GM12873 (cell line): Measurements from ENCODE around the gene LRRC25.

Experiments
- TF ChIP-seq, protein P1 (sequence below): IDR thresholded peaks from 2 replicates; pipeline ENCODE4 v1.5.1; 2012; ENCODE audit warnings: low read depth, mild to moderate bottlenecking, moderate library complexity, low read length, control low read depth; ENCODE audit not compliant: insufficient read depth; ENCODE audit errors: missing control alignments

The LRRC25 gene

DNA sequence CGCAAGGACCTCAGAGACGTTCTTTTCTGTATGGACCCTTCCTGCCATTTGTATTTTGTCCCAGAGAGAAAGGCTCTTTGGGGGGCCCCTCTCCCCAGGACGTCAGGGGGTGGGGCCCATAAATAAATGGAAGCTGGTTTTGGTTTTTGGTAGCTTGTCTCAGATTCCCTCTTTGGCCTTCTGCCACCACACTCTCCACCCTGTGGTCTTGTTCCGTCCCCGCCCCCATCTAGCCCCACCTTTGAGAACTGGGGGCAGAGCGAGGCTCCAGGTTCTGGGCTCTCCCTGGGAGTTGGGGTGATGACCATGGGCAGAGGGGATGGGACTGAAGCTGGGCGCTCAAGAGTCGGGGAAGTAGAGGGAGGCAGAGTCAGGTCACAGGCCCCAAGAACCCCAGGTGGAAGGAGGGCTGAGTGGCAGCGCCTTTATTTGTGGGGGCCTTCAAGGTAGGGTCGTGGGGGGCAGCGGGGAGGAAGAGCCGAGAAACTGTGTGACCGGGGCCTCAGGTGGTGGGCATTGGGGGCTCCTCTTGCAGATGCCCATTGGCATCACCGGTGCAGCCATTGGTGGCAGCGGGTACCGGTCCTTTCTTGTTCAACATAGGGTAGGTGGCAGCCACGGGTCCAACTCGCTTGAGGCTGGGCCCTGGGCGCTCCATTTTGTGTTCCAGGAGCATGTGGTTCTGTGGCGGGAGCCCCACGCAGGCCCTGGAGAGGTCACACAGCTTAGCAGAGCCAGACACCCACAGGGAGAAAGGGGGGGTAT, 37.2 kb upstream of the LRRC25 start:
- TF ChIP-seq, protein P1, sequence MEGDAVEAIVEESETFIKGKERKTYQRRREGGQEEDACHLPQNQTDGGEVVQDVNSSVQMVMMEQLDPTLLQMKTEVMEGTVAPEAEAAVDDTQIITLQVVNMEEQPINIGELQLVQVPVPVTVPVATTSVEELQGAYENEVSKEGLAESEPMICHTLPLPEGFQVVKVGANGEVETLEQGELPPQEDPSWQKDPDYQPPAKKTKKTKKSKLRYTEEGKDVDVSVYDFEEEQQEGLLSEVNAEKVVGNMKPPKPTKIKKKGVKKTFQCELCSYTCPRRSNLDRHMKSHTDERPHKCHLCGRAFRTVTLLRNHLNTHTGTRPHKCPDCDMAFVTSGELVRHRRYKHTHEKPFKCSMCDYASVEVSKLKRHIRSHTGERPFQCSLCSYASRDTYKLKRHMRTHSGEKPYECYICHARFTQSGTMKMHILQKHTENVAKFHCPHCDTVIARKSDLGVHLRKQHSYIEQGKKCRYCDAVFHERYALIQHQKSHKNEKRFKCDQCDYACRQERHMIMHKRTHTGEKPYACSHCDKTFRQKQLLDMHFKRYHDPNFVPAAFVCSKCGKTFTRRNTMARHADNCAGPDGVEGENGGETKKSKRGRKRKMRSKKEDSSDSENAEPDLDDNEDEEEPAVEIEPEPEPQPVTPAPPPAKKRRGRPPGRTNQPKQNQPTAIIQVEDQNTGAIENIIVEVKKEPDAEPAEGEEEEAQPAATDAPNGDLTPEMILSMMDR = no peak

DNA sequence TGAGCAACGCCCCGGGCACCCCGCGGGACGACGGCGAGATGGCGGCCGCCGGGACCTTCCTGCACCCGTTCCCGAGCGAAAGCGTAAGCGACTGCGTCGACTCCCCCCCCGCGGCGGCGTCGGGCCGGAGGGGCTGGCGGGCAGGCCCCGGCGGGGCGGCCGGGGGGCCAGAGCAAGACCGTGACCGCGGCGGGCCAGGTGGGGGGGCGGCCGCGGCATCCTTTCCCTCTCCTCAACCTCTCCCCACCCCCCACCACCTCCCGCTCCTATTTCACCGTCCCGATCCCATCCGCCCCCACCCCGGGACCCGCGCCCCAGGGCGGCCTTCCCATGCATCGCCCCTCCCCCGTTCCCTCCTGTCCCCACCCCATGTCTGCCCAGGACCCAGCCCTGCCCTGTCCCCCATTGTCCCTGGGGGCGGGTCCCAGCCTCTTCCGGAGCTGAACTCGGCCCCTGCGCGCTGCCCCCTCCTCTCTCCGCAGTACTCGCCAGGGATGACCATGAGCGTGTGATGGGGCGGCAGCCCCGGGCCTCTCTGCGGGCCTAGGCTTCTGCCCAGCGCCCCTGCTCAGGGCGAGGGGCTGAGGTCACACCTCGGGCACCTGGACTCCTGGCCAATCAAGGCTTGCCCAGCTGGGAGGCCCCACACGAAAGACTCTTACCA, 36.4 kb upstream of the LRRC25 start:
- TF ChIP-seq, protein P1 = no peak

DNA sequence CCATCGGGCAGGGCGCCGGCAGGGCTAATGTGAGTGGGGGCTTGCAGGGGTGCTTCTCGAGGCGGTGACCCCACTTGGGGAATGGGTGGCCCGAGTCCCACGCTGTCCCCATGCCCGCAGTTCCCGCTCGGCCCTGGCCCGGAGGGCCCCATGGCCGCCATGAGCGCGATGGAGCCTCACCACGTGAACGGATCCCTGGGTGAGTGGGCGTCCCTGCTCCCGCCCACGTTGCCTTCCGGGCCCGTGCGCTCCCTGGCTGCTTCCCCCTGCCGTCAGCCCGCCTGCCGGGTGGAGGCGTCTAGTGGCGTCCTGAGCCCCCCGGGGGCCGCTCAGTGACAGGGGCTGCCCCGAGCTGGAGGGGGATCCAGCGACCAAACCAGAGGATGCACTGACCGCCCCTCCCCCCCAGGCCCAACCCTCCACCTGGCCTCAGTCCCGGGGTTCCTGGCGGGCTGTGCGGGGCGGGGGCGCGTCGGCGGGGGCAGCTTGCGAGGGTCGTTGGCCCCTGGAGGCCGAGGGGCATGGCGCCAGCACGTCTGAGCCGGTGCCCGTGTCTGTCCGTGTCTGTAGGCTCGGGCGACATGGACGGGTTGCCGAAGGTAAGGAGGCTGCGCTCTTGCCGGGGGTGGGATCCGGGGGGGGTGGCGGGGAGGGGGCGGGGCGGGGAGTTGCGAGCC, 35.7 kb upstream of the LRRC25 start:
- TF ChIP-seq, protein P1 = no peak

DNA sequence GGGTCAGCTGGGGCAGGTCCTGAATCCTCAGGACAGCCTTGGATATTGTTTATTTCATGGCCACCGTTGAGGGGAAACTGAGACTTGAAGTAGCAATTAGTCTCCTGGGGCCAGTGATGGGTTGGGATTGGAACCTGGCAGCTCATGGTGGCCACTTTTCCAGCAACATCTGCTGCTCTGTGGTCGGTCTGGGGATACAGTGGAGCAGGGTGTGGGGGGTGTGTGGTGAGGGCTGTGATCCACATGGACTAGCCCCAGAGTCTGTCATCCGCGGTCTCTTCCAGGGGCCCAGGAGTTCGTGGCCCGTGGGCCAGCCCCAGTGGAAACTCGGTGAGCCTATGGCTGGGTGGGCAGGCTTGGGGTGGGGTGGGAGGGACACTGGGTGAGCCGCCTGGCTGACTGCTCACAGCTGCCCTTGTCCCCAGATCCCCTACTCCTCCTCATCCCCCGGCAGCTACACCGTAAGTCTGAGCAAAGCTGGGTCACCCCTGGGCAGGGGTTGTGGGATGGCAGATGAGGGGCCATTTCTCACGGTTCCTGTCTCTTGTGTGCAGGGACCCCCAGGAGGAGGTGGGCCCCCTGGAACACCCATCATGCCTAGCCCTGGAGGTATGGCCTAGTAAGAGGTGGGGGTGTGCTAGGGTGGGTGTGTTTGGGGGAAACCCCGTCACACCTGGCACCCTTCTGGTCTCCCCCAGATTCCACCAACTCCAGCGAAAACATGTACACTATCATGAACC, 35.0 kb upstream of the LRRC25 start:
- TF ChIP-seq, protein P1 = no peak

DNA sequence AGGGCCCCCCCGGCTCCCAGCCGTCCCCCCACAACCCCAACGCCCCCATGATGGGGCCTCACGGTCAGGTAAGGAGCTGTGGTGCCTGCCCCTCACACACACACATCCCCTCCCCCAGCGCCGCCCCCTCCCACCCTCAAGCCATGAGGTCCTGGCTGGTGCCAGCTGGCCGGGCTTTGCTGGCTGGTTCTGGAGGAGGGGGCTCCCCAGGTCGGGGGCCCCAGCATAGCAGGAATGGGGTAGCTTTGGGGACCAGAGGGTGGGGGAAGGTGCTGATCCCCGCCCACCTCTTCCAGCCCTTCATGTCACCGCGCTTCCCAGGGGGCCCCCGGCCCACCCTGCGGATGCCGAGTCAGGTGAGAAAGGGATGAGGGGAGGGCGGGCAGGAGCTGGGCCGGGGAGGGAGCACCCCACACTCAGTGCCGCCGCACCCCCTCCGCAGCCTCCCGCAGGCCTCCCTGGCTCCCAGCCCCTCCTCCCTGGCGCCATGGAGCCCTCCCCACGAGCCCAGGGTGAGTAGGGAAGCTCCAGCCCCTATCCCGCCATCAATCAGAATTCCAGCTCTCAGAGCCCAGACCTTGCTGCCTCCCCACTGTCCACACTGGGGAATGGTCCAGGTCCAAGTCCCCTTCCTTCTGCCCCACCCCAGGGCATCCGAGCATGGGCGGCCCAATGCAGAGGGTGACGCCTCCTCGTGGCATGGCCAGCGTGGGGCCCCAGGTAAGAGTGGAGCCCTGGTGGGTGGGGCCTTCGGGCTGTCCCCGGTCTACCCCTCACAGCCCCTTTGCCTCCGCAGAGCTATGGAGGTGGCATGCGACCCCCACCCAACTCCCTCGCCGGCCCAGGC, 34.2 kb upstream of the LRRC25 start:
- TF ChIP-seq, protein P1 = no peak

DNA sequence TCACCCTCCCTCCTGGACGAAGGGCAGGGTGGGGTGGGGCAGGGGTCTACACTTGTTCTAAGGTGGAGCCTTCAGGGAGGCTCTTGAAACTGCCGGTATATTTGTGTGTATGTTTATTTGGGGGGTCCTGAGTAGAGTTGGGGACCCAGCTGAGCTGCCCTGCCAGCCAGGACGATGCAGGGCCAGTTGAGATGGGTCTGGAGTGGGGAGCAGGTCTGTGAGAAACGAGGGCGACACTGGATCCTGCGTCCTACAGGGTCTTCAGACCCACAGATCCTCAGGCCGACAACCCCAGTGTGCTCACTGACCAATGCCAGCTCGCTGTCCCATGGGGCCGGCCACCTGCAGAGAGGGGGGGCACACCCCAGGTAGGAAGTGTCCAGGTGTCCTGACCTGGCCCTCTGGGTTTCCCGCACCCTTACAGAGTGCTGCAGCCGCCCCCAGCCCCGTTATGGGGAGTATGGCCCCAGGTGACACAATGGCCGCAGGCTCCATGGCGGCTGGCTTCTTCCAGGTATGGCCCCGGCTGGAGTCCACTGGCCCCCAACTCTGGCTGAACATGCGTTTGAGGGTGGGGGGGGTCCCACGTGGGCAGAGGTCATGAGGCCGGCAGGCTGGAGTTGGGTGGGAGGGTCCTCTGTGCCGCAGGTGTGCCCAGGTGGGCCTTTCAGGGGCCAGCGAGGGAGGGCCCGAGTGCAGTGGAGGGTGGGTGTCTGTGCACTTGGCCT, 33.2 kb upstream of the LRRC25 start:
- TF ChIP-seq, protein P1 = no peak
